Effector memory CD4-positive, alpha-beta T cell (primary cell): ENCODE data around the gene SMC3.

Experiments used
- DNase-seq, 3 donors: peaks; one replicate each; pipeline ENCODE4 v3.0.0-alpha.2; 2020
- H3K27ac ChIP-seq: 2 replicates; pipeline ENCODE4 v1.7.0; 2013; ENCODE audit warnings: mild to moderate bottlenecking, low read length, moderate library complexity; ENCODE audit not compliant: insufficient read depth, poor library complexity, severe bottlenecking
- H3K27me3 ChIP-seq: replicated peaks from 2 replicates; pipeline ENCODE4 v1.7.0; 2013; ENCODE audit warnings: mild to moderate bottlenecking, low read length; ENCODE audit not compliant: insufficient read depth, control insufficient read depth, poor library complexity, severe bottlenecking
- H3K36me3 ChIP-seq: 2 replicates; pipeline ENCODE4 v1.7.0; 2013; ENCODE audit warnings: mild to moderate bottlenecking, low read length, moderate library complexity; ENCODE audit not compliant: control insufficient read depth, insufficient read depth
- H3K4me1 ChIP-seq: 2 replicates; pipeline ENCODE4 v1.7.0; 2013; ENCODE audit warnings: low read length, mild to moderate bottlenecking; ENCODE audit not compliant: control insufficient read depth, insufficient read depth, poor library complexity, severe bottlenecking
- H3K4me3 ChIP-seq: 2 replicates; pipeline ENCODE4 v1.7.0; 2013; ENCODE audit warnings: low read length, low read depth, mild to moderate bottlenecking; ENCODE audit not compliant: insufficient read depth, poor library complexity, severe bottlenecking
- H3K9me3 ChIP-seq: 2 replicates; pipeline ENCODE4 v1.7.0; 2013; ENCODE audit warnings: mild to moderate bottlenecking, low read length, moderate library complexity; ENCODE audit not compliant: control insufficient read depth

SMC3 gene

DNA sequence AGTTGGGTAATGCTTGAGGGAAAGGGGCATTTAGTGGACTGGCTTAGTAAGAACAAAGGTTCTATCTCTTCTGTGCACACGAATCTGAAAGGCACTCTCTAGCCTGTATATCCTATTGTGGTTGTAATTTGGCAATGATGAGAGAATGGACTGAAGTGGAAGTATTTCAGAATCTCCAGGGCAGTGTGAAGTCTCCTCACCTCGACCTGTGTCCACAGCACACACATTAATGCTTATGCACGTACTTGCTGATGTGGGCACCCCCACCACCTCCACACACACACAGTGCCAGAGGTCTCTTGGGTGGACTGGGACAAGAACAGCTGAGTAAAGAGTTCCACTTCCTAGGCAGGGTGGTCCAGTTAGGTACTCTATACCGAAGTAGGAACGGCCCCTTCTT is 6.9 kb downstream of the SMC3 start:
- H3K4me3 ChIP-seq = no peak overlapping the region
- H3K27me3 ChIP-seq = no peaks in the 10 kb centered on the region
- DNase-seq = no peak
- no peaks in the 10 kb centered on the region for H3K9me3 ChIP-seq
- H3K4me1 ChIP-seq = peaks cover 8% of the 10 kb centered on the region
- peaks cover 40% of the 10 kb centered on the region for H3K36me3 ChIP-seq
- no peak overlapping the region for H3K27ac ChIP-seq

DNA sequence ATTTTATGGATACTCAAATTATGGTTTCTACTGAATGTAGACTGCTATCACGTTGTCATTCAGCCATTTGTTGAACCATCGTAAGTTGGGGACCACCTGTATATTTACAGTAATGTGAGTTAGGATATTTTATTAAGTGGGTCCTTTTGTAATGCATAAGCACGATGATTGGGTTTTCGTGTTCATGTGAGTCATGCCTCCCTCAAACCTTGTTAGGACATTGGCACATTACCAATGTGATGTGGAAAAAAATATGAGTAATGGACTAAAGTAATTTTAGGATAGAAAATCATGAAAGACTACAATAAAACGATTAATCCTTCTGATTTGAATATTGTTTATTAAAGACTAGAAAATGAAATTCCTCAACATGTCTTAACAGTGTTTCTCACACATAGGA is 8.7 kb downstream of the SMC3 start:
- no peak overlapping the region for H3K4me3 ChIP-seq
- no peak for DNase-seq
- H3K4me1 ChIP-seq = no peaks in the 10 kb centered on the region
- H3K36me3 ChIP-seq = peaks cover 50% of the 10 kb centered on the region
- no peaks in the 10 kb centered on the region for H3K27me3 ChIP-seq
- H3K27ac ChIP-seq = no peak overlapping the region
- no peaks in the 10 kb centered on the region for H3K9me3 ChIP-seq

DNA sequence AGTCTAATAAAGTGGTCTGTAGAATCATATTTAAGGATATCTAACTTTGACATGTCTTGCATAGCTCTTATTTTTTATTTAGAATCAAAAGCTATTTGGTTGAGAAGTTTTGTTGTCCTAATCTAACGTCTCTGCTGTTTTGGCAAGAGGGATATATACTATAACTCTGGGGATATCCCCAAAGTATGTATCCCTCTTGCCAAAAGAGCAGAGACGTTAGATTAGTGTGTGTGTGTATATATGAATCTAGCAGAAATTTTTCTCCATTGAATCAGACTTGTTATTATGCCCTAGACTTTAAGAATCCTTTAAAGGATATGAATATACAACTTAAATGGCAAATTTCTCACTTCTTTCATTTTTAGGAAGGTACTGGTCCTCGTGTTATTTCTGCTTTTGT is 9.6 kb downstream of the SMC3 start:
- Histone ChIP-seq H3K27ac (no peak overlapping the region), H3K36me3 (peaks cover 59% of the 10 kb centered on the region), H3K27me3 (no peaks in the 10 kb centered on the region), H3K9me3 (no peaks in the 10 kb centered on the region), H3K4me3 (no peak overlapping the region), H3K4me1 (no peaks in the 10 kb centered on the region)
- no peak for DNase-seq

GRCh38 chr10:110584006-110584405 is 16.5 kb downstream of the SMC3 start:
- no peak for DNase-seq
- Histone ChIP-seq H3K4me3 (no peak overlapping the region), H3K27ac (no peak overlapping the region), H3K27me3 (no peaks in the 10 kb centered on the region), H3K4me1 (no peaks in the 10 kb centered on the region), H3K9me3 (no peaks in the 10 kb centered on the region), H3K36me3 (peaks cover 72% of the 10 kb centered on the region)

DNA sequence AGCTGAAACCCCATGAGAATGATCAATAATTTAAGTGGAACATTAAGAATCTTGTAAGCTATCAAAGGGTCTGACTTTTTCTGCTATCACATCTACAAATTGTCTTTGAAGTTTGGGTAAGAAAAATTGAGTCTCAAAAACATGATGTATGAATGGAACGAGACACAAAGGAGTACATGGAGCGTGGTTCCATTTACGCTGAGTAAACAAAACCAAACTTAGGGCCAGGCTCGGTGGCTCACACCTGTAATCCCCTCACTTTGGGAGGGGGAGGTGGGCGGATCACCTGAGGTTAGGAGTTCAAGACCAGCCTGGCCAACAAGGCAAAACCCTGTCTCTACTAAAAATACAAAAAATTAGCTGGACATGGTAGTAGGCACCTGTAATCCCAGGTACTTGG is 24.3 kb downstream of the SMC3 start:
- no peaks in the 10 kb centered on the region for H3K4me1 ChIP-seq
- no peak overlapping the region for H3K27ac ChIP-seq
- no peak overlapping the region for H3K4me3 ChIP-seq
- no peak for DNase-seq
- H3K36me3 ChIP-seq = peaks cover 69% of the 10 kb centered on the region
- no peaks in the 10 kb centered on the region for H3K9me3 ChIP-seq
- no peaks in the 10 kb centered on the region for H3K27me3 ChIP-seq

DNA sequence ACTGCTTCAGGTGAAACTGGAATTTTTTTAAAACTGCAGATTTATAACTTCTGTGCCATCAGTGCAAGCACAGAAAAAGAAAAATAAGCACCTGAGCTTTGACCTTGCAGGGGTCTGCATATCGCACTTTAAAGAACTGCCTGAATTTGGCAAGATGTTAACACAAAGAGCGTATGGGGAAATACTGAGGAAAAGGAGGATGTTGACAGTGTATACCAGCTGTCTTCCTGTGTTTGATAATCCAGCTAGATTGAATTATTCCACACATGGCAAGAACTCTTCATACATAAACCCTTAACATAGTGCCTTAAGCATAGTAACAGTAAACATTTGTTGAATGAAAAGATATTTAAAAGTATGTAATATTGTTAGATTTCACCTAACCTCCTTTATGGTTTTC is 30.0 kb downstream of the SMC3 start:
- H3K36me3 ChIP-seq = peaks cover 40% of the 10 kb centered on the region
- DNase-seq = no peak
- H3K9me3 ChIP-seq = no peaks in the 10 kb centered on the region
- no peaks in the 10 kb centered on the region for H3K4me1 ChIP-seq
- H3K4me3 ChIP-seq = no peak overlapping the region
- H3K27ac ChIP-seq = no peak overlapping the region
- H3K27me3 ChIP-seq = no peaks in the 10 kb centered on the region

- no peaks in the 10 kb centered on the region for H3K9me3 ChIP-seq
- H3K4me3 ChIP-seq = no peak overlapping the region
- no peaks in the 10 kb centered on the region for H3K27me3 ChIP-seq
- no peak for DNase-seq
- no peaks in the 10 kb centered on the region for H3K4me1 ChIP-seq
- H3K36me3 ChIP-seq = peaks cover 35% of the 10 kb centered on the region
- H3K27ac ChIP-seq = no peak overlapping the region
These were observed 33.1 kb downstream of the SMC3 start for GRCh38 chr10:110600487-110601101.

GRCh38 chr10:110601581-110601980 is 34.1 kb downstream of the SMC3 start:
- H3K27me3 ChIP-seq = no peaks in the 10 kb centered on the region
- H3K36me3 ChIP-seq = peaks cover 36% of the 10 kb centered on the region

GRCh38 chr10:110608087-110608486 is 40.6 kb downstream of the SMC3 start:
- H3K4me1 ChIP-seq = no peaks in the 10 kb centered on the region
- peaks cover 16% of the 10 kb centered on the region for H3K36me3 ChIP-seq
- no peak overlapping the region for H3K4me3 ChIP-seq
- no peaks in the 10 kb centered on the region for H3K9me3 ChIP-seq
- DNase-seq = no peak
- no peaks in the 10 kb centered on the region for H3K27me3 ChIP-seq
- H3K27ac ChIP-seq = no peak overlapping the region

More at GRCh38 chr10:110601581-110601980, 34.1 kb downstream of the SMC3 start:
- DNase-seq = no peak
- no peak overlapping the region for H3K27ac ChIP-seq
- H3K4me3 ChIP-seq = no peak overlapping the region
- no peaks in the 10 kb centered on the region for H3K9me3 ChIP-seq
- H3K4me1 ChIP-seq = no peaks in the 10 kb centered on the region

GRCh38 chr10:110609605-110610004 is 42.1 kb downstream of the SMC3 start:
- no peak for DNase-seq
- Histone ChIP-seq H3K9me3 (no peaks in the 10 kb centered on the region), H3K36me3 (peaks cover 11% of the 10 kb centered on the region), H3K27ac (no peak overlapping the region), H3K4me1 (no peaks in the 10 kb centered on the region), H3K27me3 (no peaks in the 10 kb centered on the region), H3K4me3 (no peak overlapping the region)
